Fibroblast of mammary gland (primary cell): Measurements from ENCODE around the gene OMG.

ENCODE experiments used
- DNase-seq: peaks from one replicate; pipeline ENCODE4 v3.0.0-alpha.2; 2010; ENCODE audit warnings: low read depth
- H3K4me3 ChIP-seq: 2 replicates; pipeline ENCODE4 v1.5.1; 2011; ENCODE audit warnings: low read depth, mild to moderate bottlenecking, low read length, moderate library complexity; ENCODE audit not compliant: control insufficient read depth
- TF ChIP-seq, protein P1 (sequence below): conservative IDR thresholded peaks from 2 replicates; pipeline ENCODE4 v1.5.1; 2011; ENCODE audit warnings: low read depth, low read length, inconsistent platforms; ENCODE audit not compliant: control insufficient read depth, insufficient read depth

OMG gene

DNA sequence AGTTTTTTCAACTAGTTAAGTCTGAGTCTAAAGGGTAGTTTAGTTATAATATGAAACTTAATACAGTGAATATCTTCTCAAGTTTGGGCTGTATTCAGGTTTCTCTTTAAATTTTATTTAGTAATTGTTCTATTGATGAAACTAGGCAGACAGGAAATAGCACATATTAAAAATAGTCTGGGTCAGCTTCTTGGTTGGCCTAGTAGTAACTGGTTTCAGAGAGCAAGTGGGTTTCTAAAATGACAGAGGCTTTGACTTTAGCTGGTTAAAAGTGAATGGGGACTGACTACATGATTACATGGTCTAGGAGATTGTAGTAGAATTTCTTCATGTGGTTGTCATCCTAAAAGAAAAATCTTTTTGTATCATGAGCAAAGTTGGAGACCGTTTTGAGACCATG, 46.8 kb downstream of the OMG start:
- H3K4me3 ChIP-seq = no peak overlapping the region
- TF ChIP-seq, protein P1, sequence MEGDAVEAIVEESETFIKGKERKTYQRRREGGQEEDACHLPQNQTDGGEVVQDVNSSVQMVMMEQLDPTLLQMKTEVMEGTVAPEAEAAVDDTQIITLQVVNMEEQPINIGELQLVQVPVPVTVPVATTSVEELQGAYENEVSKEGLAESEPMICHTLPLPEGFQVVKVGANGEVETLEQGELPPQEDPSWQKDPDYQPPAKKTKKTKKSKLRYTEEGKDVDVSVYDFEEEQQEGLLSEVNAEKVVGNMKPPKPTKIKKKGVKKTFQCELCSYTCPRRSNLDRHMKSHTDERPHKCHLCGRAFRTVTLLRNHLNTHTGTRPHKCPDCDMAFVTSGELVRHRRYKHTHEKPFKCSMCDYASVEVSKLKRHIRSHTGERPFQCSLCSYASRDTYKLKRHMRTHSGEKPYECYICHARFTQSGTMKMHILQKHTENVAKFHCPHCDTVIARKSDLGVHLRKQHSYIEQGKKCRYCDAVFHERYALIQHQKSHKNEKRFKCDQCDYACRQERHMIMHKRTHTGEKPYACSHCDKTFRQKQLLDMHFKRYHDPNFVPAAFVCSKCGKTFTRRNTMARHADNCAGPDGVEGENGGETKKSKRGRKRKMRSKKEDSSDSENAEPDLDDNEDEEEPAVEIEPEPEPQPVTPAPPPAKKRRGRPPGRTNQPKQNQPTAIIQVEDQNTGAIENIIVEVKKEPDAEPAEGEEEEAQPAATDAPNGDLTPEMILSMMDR = no peak
- no peak for DNase-seq

- TF ChIP-seq, protein P1 = no peak
- no peak overlapping the region for H3K4me3 ChIP-seq
- DNase-seq = no peak
Measured at GRCh38 chr17:31249835-31250141, 47.3 kb downstream of the OMG start.

DNA sequence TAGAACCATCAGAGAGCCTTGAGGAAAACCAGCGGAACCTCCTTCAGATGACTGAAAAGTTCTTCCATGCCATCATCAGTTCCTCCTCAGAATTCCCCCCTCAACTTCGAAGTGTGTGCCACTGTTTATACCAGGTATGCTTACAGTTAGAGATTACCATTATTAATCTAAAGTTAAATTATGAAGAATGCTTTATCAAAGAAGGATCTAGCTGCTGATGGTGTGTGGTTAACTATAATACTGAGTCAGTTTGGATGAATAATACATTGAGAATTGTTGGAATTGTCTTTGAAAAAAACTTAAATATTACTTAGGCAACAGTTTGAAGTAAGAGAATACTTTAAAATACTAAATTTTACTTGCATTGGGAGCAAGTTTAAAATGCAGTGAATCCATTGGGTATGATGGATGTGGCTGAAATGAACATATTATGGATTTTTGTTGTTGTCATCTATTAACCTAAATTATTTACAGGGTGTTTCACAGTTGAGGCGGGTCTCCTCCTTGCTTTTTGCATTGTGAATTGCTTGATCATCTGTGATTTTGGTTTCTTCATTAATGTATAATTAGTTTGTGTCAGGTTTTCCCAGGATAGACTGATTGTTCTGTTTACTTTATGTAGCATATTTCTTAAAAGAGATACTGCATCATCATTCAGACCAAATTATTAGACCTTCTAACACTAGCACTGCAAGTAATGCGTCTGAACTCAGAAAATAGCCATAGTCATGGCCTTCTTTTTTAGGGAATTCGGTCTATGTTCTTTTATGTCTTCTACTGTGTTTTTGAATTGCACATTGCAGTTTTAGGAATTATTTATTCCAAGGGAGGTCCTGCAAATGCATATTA, 47.8 kb downstream of the OMG start:
- TF ChIP-seq, protein P1 = no peak
- DNase-seq = peak; percentile 50

More for the DNA sequence above, 47.8 kb downstream of the OMG start:
- H3K4me3 ChIP-seq = no peak overlapping the region
